IMR-90 (cell line): ENCODE data around the gene DBP. TPM values are rescaled to one million over a fixed set of nuclear protein-coding genes. Genes with fewer than 3 reads are reported as not detected.

Experiments used
- ATAC-seq: fragments of 200-7000 bp; cut with Tn5 transposase; 2 replicates; pipeline ENCODE4 v1.9.1; 2020; ENCODE audit warnings: low read depth, mild to moderate bottlenecking, moderate library complexity
- BruUV-seq: library from RNA; stranded (reverse); fragments of 400-500 nt; replicated peaks from 2 replicates; lab custom pipeline; 2021; lab: Mats Ljungman, UMichigan
- CTCF ChIA-PET: fragments of 300-600 bp; formaldehyde crosslinking; extraction: SDS; loops from one replicate; lab custom pipeline; 2021; ENCODE audit warnings: antibody characterized with exemption; lab: Yijun Ruan, JAX
- POLR2A ChIA-PET: fragments of 300-600 bp; sonication (Branson Sonifier 250); formaldehyde crosslinking; loops from one replicate; lab custom pipeline; 2022; ENCODE audit warnings: antibody characterized with exemption; ENCODE audit not compliant: unreplicated experiment; lab: Charles Lee
- DNase-seq: peaks from one replicate; pipeline ENCODE4 v3.0.0; 2013
- H2AFZ ChIP-seq: replicated peaks from 2 replicates; pipeline ENCODE3; 2013; ENCODE audit warnings: low read length, mild to moderate bottlenecking; ENCODE audit not compliant: poor library complexity
- H2AK5ac ChIP-seq: 2 replicates; pipeline ENCODE4 v1.6.1; 2013; ENCODE audit warnings: low read depth, low read length, inconsistent platforms
- H2AK9ac ChIP-seq: replicated peaks from 2 replicates; pipeline ENCODE3; 2013; ENCODE audit warnings: mild to moderate bottlenecking, low read depth, low read length, moderate library complexity; ENCODE audit not compliant: poor library complexity
- H2BK120ac ChIP-seq: 2 replicates; pipeline ENCODE4 v1.6.1; 2013; ENCODE audit warnings: low read depth, low read length, inconsistent platforms
- H2BK15ac ChIP-seq: 3 replicates; pipeline ENCODE4 v1.6.1; 2013; ENCODE audit warnings: low read depth, low read length, inconsistent platforms
- H2BK20ac ChIP-seq: 2 replicates; pipeline ENCODE4 v1.6.1; 2013; ENCODE audit warnings: low read depth, mild to moderate bottlenecking, inconsistent platforms, low read length, moderate library complexity
- H2BK5ac ChIP-seq: 2 replicates; pipeline ENCODE4 v1.6.1; 2013; ENCODE audit warnings: mild to moderate bottlenecking, low read depth, low read length, inconsistent platforms; ENCODE audit not compliant: poor library complexity, severe bottlenecking
- H3K14ac ChIP-seq: replicated peaks from 2 replicates; pipeline ENCODE4 v1.6.1; 2013; ENCODE audit warnings: low read depth, low read length, inconsistent platforms
- H3K18ac ChIP-seq: 2 replicates; pipeline ENCODE4 v1.6.1; 2013; ENCODE audit warnings: low read depth, low read length, control low read depth
- H3K23ac ChIP-seq: 2 replicates; pipeline ENCODE4 v1.6.1; 2013; ENCODE audit warnings: low read depth, low read length, inconsistent platforms
- H3K27ac ChIP-seq: 2 replicates; pipeline ENCODE4 v1.5.1; 2013; ENCODE audit warnings: mild to moderate bottlenecking, control low read depth, low read length; ENCODE audit not compliant: insufficient read depth
- H3K27me3 ChIP-seq: 2 replicates; pipeline ENCODE4 v1.6.1; 2013; ENCODE audit warnings: low read length; ENCODE audit not compliant: control insufficient read depth, insufficient read depth
- H3K36me3 ChIP-seq: 2 replicates; pipeline ENCODE4 v1.6.1; 2013; ENCODE audit warnings: low read length, mixed read lengths; ENCODE audit not compliant: control insufficient read depth, insufficient read depth
- H3K4ac ChIP-seq: 2 replicates; pipeline ENCODE4 v1.6.1; 2013; ENCODE audit warnings: low read depth, low read length, inconsistent platforms
- H3K4me1 ChIP-seq: 2 replicates; pipeline ENCODE4 v1.6.1; 2013; ENCODE audit warnings: low read length, mixed read lengths; ENCODE audit not compliant: control insufficient read depth, insufficient read depth
- H3K4me2 ChIP-seq: 2 replicates; pipeline ENCODE4 v1.6.1; 2013; ENCODE audit warnings: low read depth, mild to moderate bottlenecking, control low read depth, low read length, moderate library complexity
- H3K4me3 ChIP-seq: 2 replicates; pipeline ENCODE4 v1.5.1; 2013; ENCODE audit warnings: low read depth, mild to moderate bottlenecking, control low read depth, low read length, moderate library complexity; ENCODE audit not compliant: insufficient read depth
- H3K56ac ChIP-seq: 2 replicates; pipeline ENCODE4 v1.6.1; 2013; ENCODE audit warnings: low read length, inconsistent platforms; ENCODE audit not compliant: insufficient read depth; ENCODE audit errors: extremely low read depth
- H3K79me1 ChIP-seq, 2 experiments: 2 replicates each; pipeline ENCODE4 v1.6.1; 2013; ENCODE audit warnings: low read length in 2 of 2, inconsistent platforms in 1 of 2, low read depth in 1 of 2
- H3K9ac ChIP-seq: 2 replicates; pipeline ENCODE4 v1.6.1; 2013; ENCODE audit warnings: low read depth, low read length, control low read depth
- H3K9me1 ChIP-seq: 2 replicates; pipeline ENCODE4 v1.6.1; 2013; ENCODE audit warnings: low read length, inconsistent platforms; ENCODE audit not compliant: insufficient read depth
- H3K9me3 ChIP-seq: 2 replicates; pipeline ENCODE4 v1.6.1; 2013; ENCODE audit warnings: low read length; ENCODE audit not compliant: control insufficient read depth, insufficient read depth
- H4K20me1 ChIP-seq: 2 replicates; pipeline ENCODE4 v1.6.1; 2013; ENCODE audit warnings: low read length, inconsistent platforms; ENCODE audit not compliant: insufficient read depth
- H4K5ac ChIP-seq: 2 replicates; pipeline ENCODE4 v1.6.1; 2013; ENCODE audit warnings: mild to moderate bottlenecking, low read depth, low read length, control low read depth
- H4K8ac ChIP-seq, 2 experiments: 2 replicates each; pipeline ENCODE4 v1.6.1; 2013; ENCODE audit warnings: low read depth in 2 of 2, low read length in 2 of 2, control low read depth in 1 of 2, inconsistent platforms in 1 of 2
- H4K91ac ChIP-seq: 2 replicates; pipeline ENCODE4 v1.6.1; 2013; ENCODE audit warnings: low read depth, low read length, inconsistent platforms; ENCODE audit not compliant: insufficient read depth
- BHLHE40 ChIP-seq: fragments of 150-350 bp; IDR thresholded peaks from 2 replicates; pipeline ENCODE4 v1.6.1; 2016; ENCODE audit warnings: mild to moderate bottlenecking, low read depth, low read length
- CEBPB ChIP-seq: IDR thresholded peaks from 2 replicates; pipeline ENCODE4 v1.6.1; 2012; ENCODE audit warnings: low read depth, low read length, improper control_type of control experiment
- CHD1 ChIP-seq: IDR thresholded peaks from 2 replicates; pipeline ENCODE4 v1.6.1; 2012; ENCODE audit warnings: low read depth, low read length, improper control_type of control experiment
- ELK1 ChIP-seq: fragments of 150-350 bp; IDR thresholded peaks from 2 replicates; pipeline ENCODE4 v1.6.1; 2016; ENCODE audit warnings: low read depth, mild to moderate bottlenecking, low read length, moderate library complexity, borderline replicate concordance
- FOS ChIP-seq: fragments of 150-350 bp; IDR thresholded peaks from 2 replicates; pipeline ENCODE4 v1.6.1; 2016; ENCODE audit warnings: low read depth, low read length
- MAZ ChIP-seq: IDR thresholded peaks from 2 replicates; pipeline ENCODE4 v1.6.1; 2012; ENCODE audit warnings: low read depth, mild to moderate bottlenecking, low read length, improper control_type of control experiment, moderate library complexity, borderline replicate concordance
- MXI1 ChIP-seq: IDR thresholded peaks from 2 replicates; pipeline ENCODE4 v1.6.1; 2012; ENCODE audit warnings: low read depth, mild to moderate bottlenecking, low read length, moderate library complexity, borderline replicate concordance
- NFE2L2 ChIP-seq: fragments of 150-350 bp; IDR thresholded peaks from 2 replicates; pipeline ENCODE4 v1.6.1; 2016; ENCODE audit warnings: low read depth, mild to moderate bottlenecking, low read length
- RFX5 ChIP-seq: IDR thresholded peaks from 2 replicates; pipeline ENCODE4 v1.8.0; 2012; ENCODE audit warnings: low read depth, mild to moderate bottlenecking, low read length, moderate library complexity
- SMC3 ChIP-seq: fragments of 150-350 bp; IDR thresholded peaks from 2 replicates; pipeline ENCODE4 v1.6.1; 2016; ENCODE audit warnings: low read depth, mild to moderate bottlenecking, antibody characterized with exemption, low read length, moderate library complexity
- WGBS, 2 experiments: methylation state at CpG; one replicate each; pipeline versions ENCODE4 v1.1.5 to v1.1.7; 2013; ENCODE audit warnings: missing lambda C conversion rate in 2 of 2; ENCODE audit not compliant: insufficient read length in 1 of 2; ENCODE audit errors: extremely low coverage in 2 of 2; 5-methylcytosine and 5-hydroxymethylcytosine counted together
- dilution Hi-C: fragments of 300-500 bp; cut with HindIII; formaldehyde crosslinking; loops from one replicate; pipeline ENCODE4 v1.14.3; 2018; ENCODE audit warnings: low sequenced_read_pairs; ENCODE audit not compliant: unreplicated experiment
- in situ Hi-C: fragments of 300-500 bp; cut with MboI; formaldehyde crosslinking; loops from 3 replicates; pipeline ENCODE4 v1.14.3; 2019; ENCODE audit warnings: low sequenced_read_pairs, inconsistent platforms, mixed read lengths
- intact Hi-C: fragments of 100-400 bp; cut with micrococcal nuclease; formaldehyde crosslinking; loops from 2 replicates; pipeline ENCODE4 v1.10.0; 2022
- polyA plus RNA-seq, 3 experiments: library from polyadenylated mRNA; depleted of rRNA; stranded (reverse); fragments of >200 nt; gene quantifications; 2 replicates each; pipeline ENCODE4 v1.2.3, GENCODE V29; 2012; ENCODE audit warnings: low replicate concordance in 1 of 3
- total RNA-seq: library from RNA; depleted of rRNA; stranded (reverse); fragments of >200 nt; gene quantifications from 2 replicates; pipeline ENCODE4 v1.2.3, GENCODE V29; 2012

DBP gene
- total and polyA plus RNA-seq, 2 of the 4 experiments (the other 2 are of a cell fraction) = 3.0 to 3.6 TPM

- TF ChIP-seq NFE2L2 = no peak
Measured at GRCh38 chr19:48617146-48617937, 19.8 kb downstream of the DBP start (continued).

- Histone ChIP-seq H4K8ac (no peak overlapping the region), H3K9me3 (no peaks in the 10 kb centered on the region), H3K27me3 (no peaks in the 10 kb centered on the region), H2BK15ac (no peak overlapping the region), H3K14ac (no peak overlapping the region), H4K91ac (no peak overlapping the region), H3K4me2 (no peak overlapping the region; the same call in 1 of the 2 replicates), H3K18ac (no peak overlapping the region), H2AK9ac (no peak overlapping the region), H3K4me3 (no peak overlapping the region), H3K4me1 (peaks cover 8% of the 10 kb centered on the region), H3K9me1 (peaks cover 4% of the 10 kb centered on the region), H2BK20ac (no peak overlapping the region), H3K36me3 (peaks cover 28% of the 10 kb centered on the region), H3K9ac (peak overlapping the region; percentile 99; the same call in 1 of the 2 replicates), H3K4ac (no peak overlapping the region), H4K20me1 (peaks cover 53% of the 10 kb centered on the region), H3K56ac (no peak overlapping the region), H2AK5ac (no peak overlapping the region), H3K79me1 (peaks cover 16 to 47% of the 10 kb centered on the region in 2 experiments; a peak in 3 of 4 replicates), H3K27ac (no peak overlapping the region), H2BK5ac (no peak overlapping the region), H2BK120ac (no peak overlapping the region), H2AFZ (no peak overlapping the region), H3K23ac (no peak overlapping the region), H4K5ac (no peak overlapping the region)
- intact Hi-C loops (no loop called here), dilution Hi-C loops (no loop called here), in situ Hi-C loops (no loop called here)
- no peak for DNase-seq
- no TSS peak for BruUV-seq
- ChIA-PET CTCF (interaction anchor here (1.3 kb wide), 1 partner anchor 128 kb away, joined by 5 read pairs; no protein-coding TSS in a partner anchor), POLR2A (interaction anchor here (0.6 kb wide), 1 partner anchor 355 kb away, joined by 4 read pairs; no protein-coding TSS in a partner anchor)
- 50% methylated on average over 1 of the region's 12 CpGs; no CpG with 5 or more reads in 1 of the 2 experiments for WGBS, 2 experiments
- no peak for TF ChIP-seq SMC3
- no peak for TF ChIP-seq RFX5
- TF ChIP-seq FOS = no peak
- TF ChIP-seq CEBPB = no peak
- no peak for TF ChIP-seq BHLHE40
- TF ChIP-seq MXI1 = no peak
- TF ChIP-seq MAZ = no peak
- TF ChIP-seq NFE2L2 = no peak
- TF ChIP-seq CHD1 = no peak
- no peak for TF ChIP-seq ELK1
- ATAC-seq = no peak
Measured at GRCh38 chr19:48616491-48617056, 20.6 kb downstream of the DBP start.
